NOMO-1 (cell line): ENCODE data around the gene NCAM2.
A peak's percentile ranks its signal among the peaks of the same experiment; 100 is the strongest.
"Not testable (repeated sequence)": the region's sequence is repeated elsewhere in the genome, so short reads cannot be mapped to it uniquely, and the experiment has no call there.

Experiments used
- DNase-seq, 2 experiments: peaks; one replicate each; lab custom pipeline; 2025; ENCODE audit not compliant: unreplicated experiment in 2 of 2; lab: John Stamatoyannopoulos, UW

The NCAM2 gene

DNA sequence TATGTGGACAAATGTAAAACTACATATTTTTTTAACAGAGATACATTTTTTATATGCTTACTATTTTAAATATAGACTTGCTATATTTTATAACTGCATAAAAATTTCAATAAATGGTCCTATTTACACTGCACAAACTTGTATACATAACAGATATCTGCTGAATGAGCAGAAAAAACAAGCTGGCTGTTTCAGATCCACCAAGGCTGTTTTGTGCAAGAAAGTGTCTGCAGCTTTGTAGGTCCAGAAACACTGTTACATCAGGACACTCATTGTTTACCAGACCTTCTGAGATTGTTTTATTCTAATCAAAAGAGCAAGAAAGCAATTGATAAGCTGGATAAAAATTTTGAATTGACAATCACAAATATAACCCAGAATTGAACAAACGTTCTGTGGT is 99.3 kb downstream of the NCAM2 start:
- no peak for DNase-seq

DNA sequence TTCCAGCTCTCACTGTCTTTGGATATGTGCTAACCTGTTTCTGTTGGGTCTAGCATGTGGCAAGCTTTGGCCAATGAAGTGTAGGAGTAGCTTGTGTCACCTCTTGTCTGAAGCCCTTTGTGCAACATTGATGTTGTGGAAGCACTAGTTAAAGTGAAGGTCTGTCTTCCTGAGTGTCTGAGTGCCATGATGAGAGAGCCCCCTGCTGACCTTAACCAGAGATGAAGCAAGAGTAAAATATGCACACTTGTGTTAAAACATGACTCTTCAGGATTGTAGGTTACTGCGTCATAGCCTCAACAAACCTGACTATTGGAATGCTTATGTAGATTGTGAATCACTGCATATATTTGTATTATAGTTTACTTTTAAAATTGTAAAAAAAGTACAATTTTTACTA is 103.7 kb downstream of the NCAM2 start:
- DNase-seq = peak; percentile 89 to 98

DNA sequence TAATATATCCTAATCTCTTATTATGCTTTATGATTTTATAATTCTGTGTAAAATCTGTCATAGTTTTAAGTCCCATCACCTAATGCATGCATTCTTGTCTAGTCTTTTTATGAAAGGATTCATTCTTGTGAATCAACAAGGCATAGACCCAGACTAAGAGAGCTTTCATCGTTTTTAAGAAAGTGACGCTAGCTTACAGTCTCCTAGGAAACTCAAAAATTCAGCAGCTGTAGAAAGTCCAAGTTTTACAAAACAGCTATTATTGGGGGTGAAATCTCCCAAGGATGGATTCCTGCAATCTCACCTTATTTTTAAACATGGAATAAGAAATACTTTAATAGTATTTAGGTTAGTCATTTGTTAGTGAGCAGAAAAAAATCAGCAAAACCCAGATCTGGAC is 104.7 kb downstream of the NCAM2 start:
- DNase-seq = no peak

DNA sequence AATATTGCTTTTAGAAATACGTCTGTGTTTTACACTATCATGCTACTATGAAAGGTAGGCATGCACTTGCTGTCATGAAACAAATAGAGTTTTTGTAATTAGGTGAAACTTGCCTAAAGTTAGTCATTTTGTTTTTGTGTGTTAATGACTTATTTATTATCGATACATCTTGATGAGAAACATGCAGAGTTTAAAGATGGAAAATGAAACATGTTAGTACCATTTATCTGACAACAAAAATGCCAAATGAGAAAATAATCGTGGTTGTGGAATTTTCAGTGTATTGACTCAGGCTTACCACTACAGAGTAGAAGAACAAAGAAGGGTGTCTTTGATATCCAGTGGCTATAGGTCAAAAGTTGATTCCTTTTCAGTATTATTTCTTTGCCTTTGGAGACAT is 105.5 kb downstream of the NCAM2 start:
- DNase-seq = no peak

DNA sequence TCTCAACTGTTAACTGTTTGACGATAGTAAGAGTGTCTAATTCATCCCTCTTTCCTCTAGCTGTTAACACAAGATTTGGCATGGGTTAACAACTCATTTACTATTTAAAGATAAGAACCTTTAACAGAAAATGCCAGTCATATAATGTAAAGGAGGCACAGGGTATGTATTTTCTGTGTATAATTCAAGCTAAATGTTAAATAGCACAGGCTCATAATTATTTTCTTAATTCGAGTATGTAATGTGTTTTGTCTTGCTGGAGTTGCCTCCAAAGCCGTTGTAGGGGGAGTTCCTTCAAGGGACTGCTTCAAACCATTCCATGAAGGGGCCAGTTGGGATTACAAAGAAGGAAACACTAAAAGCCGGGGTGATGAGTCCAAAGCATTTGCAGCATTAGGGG is 111.5 kb downstream of the NCAM2 start:
- no peak for DNase-seq

DNA sequence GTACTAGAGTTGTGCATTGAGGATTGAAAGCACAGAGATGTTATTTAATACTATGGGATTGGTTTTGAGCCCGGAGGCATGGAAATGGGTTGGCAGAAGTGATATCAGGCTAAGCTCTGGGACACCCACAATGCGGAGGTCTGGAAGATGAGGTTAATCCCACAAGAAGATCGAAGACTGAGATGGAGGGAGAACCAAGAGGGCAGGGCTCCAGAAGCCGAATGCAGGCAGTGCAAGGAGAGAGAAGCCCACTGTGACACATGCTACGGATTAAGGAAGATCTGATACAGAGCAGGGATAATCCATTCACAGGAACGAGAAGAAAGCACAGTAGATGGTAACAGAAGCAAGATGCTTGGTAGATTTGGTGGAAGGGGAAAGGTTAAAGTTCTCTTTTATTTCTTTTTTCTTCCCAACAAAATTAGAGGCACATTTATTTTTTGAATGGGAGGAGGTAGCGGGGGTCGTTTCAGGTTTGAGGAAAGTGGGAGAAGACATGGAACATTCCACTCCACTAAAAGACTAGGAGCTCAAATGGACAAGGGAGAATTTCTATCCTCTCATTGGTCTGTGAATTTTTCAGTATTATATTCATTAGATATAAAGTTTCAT is 113.2 kb downstream of the NCAM2 start:
- no peak for DNase-seq

DNA sequence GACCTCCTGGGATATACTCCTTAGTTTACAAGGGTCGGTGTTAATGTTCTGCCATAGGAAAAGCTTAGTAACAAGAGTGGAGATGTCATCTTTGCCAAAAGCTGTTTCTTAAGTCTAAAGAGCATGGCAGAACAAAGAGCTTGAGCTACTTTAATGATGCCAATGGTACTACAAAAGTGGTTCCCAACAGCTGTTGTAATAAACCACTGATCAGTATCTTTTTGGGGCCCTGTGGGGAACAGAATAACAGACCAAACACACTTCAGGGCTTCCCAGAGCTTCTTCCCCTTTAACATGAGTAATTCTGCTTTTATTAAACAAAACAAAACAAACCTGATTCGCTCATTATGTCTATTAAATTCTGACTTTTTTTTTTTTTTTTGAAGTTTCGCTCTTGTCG is 116.3 kb downstream of the NCAM2 start:
- no peak for DNase-seq

DNA sequence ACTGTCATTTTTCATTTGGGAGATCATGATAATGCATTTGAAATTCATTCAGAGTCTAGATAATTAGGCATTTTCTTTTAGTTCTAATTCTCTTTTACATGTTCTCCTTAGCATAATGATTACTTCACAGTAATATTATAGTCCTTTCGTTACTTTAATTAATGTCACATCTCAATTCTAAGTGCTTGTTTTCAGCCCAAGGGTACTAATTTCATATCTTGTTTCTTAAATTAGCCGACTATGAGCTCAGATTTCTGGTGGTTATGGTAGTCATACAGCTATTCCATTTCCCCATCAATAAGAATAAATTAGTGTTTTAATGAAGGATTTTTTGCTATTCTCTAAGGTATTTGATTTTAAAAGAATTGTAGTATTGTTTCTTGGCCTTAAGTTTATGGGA is 120.9 kb downstream of the NCAM2 start:
- no peak for DNase-seq

DNA sequence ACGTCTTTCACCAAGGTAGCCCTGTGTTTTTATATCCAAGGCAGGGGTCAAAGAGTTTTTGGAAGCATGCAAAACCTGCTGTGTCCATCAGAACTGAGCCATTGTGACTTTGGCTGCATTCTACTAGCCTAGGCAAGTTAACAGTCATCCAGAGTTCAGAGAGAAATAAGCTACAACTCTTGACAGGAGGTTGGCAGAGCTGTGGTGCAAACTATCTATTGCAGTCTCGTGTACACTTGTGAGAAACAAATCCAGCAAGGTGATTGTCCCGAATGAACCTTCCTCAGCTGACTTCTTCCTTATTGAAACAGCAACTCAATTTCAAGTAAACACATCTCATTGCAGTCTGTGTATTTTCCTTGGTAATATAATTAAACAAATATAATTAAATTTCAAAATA is 124.5 kb downstream of the NCAM2 start:
- no peak for DNase-seq

DNA sequence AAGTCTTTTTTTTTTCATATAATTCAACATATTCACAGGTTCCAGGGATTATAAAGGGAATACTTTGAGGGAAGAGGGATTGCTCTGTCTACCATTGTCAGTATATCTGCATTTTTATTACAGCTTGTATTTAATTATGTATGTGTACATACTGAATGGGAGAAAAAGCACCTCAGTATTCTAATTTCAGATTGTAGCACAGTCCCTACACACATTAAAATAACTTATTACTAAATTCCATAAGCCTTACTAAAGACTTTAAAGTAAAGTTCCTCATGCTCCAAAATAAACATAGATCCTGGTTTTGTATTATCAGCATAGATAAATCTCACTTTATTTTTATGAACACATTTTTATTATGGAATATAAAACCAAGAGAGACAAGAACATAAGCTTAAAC is 134.2 kb downstream of the NCAM2 start:
- DNase-seq = no peak

DNA sequence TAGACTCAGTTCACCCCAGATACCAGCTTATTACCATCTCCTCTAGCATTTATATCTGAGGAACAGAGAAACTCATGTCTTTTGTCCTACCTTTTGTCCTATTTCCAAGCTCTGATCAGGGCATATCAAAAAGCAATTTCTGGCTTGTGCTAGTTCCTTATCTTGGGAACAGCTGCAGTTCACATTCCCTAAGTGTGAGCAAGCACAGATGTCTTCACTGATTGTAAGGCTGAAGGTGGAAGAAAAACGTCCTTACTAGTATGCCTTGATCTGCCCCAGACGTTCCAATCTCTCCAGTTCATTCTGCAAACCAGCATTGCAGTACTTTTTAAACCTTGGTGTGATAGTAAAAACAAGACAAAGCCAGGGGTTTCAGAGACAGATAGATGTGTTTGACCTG is 139.8 kb downstream of the NCAM2 start:
- DNase-seq = no peak

DNA sequence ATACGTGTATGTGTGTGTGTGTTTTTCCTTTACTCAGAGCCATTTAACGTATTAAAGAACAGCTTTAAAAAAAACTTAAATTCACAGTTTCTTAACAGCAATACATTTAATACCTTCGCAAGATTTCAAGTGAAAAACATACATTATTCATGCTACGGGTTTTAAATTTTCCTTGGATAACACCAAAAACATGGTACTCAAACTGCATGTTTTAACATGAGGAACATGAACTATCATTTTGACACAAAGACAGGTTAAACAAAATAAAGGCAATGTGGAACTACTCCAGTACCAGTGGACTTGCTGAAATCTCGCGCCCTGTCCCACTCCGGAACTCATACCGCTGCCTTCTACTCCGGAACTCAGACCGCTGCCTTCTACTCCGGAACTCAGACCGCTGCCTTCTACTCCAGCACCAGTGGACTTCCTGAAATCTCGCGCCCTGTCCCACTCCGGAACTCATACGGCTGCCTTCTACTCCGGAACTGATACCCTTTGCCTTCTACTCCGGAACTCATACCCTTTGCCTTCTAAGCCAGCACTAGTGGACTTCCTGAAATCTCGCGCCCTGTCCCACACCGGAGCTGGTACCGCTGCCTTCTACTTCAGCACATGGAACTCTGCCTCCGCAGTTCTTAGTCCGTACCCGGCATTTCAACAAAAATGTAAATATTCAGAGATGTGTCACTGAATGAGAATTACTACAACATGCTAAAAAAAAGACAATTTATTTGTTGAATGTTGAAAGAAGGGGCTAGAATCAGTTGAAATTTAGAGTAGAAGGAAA is 148.6 kb downstream of the NCAM2 start:
- no peak for DNase-seq

DNA sequence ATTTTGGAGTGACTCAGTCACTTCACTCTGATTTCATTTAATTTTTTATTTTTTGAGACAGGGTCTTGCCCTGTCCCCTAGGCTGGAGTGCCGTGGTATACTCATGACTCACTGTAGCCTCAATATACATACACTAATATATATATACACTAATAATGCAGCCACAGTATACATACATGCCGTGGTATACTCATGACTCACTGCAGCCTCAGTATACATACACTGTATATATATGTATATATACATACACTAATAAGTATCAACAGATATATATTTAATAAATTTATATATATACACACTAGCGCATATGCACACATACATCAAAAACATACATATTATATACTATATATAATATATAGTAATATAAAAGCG is 149.2 kb downstream of the NCAM2 start:
- no peak for DNase-seq

DNA sequence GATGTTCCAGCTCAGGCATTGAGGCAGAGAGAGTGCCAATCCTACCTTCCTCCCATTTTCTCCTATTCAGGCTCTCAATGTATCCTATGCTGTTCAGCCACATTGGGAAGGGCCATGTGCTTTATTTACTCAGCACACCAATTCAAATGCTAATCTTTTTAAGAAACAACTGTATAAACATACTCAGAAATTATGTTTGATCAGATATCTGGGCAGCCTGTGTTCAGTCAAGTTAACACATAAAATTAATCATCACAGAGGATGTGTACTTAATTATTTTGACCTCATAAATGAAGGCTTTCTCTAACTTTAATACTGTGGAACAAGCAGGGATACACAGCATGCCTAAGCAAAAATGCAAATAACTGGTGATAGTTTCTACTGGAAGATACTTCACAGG is 149.8 kb downstream of the NCAM2 start:
- no peak for DNase-seq

DNA sequence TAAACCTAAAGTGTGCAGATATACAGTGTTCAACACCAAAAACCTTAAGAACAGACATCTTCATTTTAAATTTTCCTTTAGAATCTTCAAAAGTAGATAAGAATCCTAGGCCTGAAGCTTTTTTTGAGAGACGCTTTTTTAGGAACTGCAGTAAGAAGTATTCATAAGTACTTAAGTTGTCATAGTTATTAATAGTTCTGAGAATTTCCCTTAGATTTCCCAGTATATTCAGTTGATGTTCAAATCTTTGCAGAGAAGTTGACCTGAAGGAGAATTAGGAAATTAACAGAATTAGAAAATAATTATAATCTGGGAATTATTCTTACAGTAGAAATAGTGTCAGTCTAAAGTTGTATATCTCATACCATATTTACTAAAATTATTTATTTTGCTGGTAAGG is 150.3 kb downstream of the NCAM2 start:
- DNase-seq = no peak

DNA sequence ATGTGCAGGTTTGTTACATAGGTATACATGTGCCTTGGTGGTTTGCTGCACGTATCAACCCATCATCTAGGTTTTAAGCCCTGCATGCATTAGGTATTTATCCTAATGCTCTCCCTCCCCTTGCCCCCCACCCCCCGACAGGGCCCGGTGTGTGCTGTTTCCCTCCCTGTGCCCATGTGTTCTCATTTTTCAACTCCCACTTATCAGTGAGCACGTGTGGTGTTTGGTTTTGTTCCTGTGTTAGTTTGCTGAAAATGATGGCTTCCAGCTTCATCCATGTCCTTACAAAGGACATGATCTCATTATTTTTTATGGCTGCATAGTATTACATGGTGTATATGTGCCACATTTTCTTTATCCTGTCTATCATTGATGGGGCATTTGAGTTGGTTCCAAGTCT is 151.2 kb downstream of the NCAM2 start:
- not testable (repeated sequence) for DNase-seq

DNA sequence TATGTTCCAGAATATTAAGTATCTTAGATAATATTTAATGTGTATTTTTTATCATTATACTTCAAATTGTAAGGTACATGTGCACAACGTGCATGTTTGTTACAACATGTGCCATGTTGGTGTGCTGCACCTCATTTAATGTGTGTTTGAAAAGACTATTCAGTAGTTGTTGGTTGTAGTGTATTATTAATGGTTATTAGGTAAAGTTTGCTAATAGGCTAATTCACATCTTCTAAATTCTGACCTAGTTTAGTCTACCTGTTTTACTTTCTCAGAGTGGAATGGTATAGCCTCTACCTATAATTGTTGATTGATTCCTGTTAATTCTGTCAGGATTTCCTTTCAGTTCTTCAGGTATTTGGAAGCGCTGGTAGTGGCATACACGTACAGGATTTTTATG is 153.0 kb downstream of the NCAM2 start:
- DNase-seq = no peak

DNA sequence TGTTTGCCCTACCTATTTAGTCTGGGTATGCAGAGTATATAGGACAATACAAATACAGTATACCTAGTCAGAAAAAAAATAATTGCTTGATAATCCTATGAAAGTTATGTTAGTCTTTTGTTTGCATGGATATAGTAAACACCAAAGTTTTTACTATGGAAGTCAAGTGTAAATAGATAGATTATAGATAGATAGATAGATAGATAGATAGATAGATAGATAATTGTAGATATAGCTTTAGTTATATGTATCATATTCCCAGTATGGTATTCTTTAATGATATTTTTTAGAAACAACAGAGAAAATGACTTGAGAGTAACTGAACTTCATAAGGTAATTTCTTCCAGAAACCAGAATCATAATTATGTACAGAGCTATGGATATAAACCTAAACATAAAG is 158.2 kb downstream of the NCAM2 start:
- no peak for DNase-seq

DNA sequence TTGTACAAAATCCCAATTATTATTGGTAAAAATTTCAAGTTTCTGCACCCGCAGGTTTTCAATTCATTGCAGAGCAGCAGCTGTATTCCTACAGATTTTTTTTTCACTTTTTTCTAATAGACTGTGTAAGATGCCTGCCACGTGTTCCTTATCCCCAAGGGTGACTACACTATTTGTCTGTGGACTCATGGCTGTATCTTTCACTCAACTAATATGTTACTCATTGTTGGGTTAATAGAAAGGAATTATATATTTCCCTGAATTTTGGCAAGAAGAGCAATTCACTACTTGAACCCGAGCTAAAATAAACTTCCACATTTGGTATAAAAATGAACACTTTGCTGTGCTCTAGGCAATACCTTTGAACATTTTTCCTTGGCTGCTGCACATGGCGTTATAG is 158.7 kb downstream of the NCAM2 start:
- DNase-seq = no peak

DNA sequence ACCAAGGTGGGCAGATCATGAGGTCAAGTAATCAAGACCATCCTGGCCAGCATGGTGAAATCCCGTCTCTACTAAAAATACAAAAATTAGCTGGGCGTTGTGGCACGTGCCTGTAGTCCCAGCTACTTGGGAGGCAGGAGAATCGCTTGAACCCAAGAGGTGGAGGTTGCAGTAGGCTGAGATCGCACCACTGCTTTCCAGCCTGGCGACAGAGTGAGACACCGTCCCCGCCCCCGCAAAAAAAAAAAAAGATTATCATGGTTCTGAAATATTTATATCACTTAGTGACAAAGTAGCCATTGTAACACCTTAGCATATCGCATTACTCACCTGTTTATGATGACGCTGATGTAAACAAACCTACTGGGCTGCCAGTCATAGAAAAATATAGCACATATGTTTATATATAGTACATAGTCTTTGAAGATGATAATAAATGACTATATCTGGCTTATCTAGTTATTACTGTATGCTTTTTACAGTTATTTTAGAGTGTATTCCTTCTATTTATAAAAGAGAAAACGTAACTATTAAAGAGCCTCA is 160.2 kb downstream of the NCAM2 start:
- no peak for DNase-seq

DNA sequence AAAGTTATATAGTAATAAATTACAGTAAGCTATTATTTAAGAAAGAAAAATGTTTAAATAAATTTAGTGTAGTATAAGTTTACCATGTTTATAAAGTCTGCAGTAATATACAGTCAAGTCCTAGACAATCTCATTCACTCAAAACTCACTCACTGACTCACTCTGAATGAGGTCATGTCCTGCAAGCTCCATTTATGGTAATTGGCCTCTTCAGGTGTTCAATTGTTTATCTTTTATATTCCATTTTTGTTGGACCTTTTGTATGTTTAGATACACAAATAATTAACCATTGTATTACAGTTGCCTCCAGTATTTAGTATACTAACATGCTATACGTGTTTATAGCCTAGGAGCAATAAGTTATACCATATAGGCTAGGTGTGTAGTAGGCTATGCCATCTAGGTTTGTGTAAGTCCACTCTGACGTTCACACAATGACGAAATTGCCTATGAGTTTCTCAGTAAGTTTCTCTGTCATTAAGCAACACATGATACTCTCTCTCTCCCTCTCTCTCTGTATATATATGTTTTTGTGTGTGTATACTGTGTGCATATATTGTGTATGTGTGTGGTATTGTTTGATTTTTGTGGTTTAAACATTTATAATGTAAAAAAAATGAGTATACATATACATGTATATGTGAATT is 161.2 kb downstream of the NCAM2 start:
- peak in 1 of 2 experiments; percentile 8 for DNase-seq

DNA sequence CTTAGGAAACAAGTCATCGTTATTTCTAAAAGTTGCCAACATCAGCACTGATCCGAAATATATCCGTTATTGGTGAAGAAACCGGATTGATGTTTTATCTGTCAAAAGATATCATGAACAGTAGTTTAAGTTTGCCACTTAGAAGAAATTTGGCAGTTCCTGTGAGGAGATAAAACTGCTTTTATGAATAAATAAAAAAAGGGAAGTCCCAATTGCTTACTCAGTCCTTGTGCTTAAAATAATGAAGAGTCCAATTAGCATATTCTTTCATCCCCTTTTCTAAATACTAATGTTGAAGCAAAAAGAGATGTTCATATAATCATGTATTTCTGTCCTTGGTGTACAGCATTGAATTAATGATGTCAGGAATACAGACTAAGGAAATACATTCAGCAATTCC is 164.6 kb downstream of the NCAM2 start:
- DNase-seq = peak; percentile 13 to 71
